Measurements from ENCODE around the gene MED26.
"Not testable (repeated sequence)": the region's sequence is repeated elsewhere in the genome, so short reads cannot be mapped to it uniquely, and the experiment has no call there.

Gene MED26

GRCh38 chr19:16657384-16657783, 29.4 kb upstream of the MED26 start:
- no peak for TF ChIP-seq GATA1 (IDR thresholded peaks at IDR 0.05; ENCODE audit: low read depth, low read length)
- no peak for DNase-seq

- TF ChIP-seq POLR2A (IDR thresholded peaks at IDR 0.05; ENCODE audit: low read length) (no peak), GATA1 (IDR thresholded peaks at IDR 0.05; ENCODE audit: low read depth, low read length) (no peak)
- DNase-seq: no peak
These were observed 27.7 kb upstream of the MED26 start for GRCh38 chr19:16655727-16656126.

- DNase-seq: no peak
- TF ChIP-seq GATA1 (IDR thresholded peaks at IDR 0.05; ENCODE audit: low read depth, low read length) (no peak), POLR2A (IDR thresholded peaks at IDR 0.05; ENCODE audit: low read length) (no peak)
These were observed 26.6 kb upstream of the MED26 start for GRCh38 chr19:16654627-16655026.

- no peak for DNase-seq
- TF ChIP-seq GATA1 (IDR thresholded peaks at IDR 0.05; ENCODE audit: low read depth, low read length): no peak
These were observed 26.1 kb upstream of the MED26 start for GRCh38 chr19:16654140-16654539.

GRCh38 chr19:16652854-16653253, 24.9 kb upstream of the MED26 start:
- TF ChIP-seq POLR2A (IDR thresholded peaks at IDR 0.05; ENCODE audit: low read length) (no peak), GATA1 (IDR thresholded peaks at IDR 0.05; ENCODE audit: low read depth, low read length) (no peak)
- DNase-seq: no peak

GRCh38 chr19:16651421-16652188, 23.6 kb upstream of the MED26 start:
- DNase-seq: not testable (repeated sequence)

- TF ChIP-seq POLR2A (IDR thresholded peaks at IDR 0.05; ENCODE audit: low read length): no peak
- TF ChIP-seq GATA1 (IDR thresholded peaks at IDR 0.05; ENCODE audit: low read depth, low read length): no peak
- no peak for DNase-seq
These were observed 22.8 kb upstream of the MED26 start for GRCh38 chr19:16650821-16651220.

- DNase-seq: no peak
- TF ChIP-seq GATA1 (IDR thresholded peaks at IDR 0.05; ENCODE audit: low read depth, low read length): no peak
- TF ChIP-seq POLR2A (IDR thresholded peaks at IDR 0.05; ENCODE audit: low read length): no peak
These were observed 21.7 kb upstream of the MED26 start for GRCh38 chr19:16649734-16650133.

GRCh38 chr19:16645140-16645539, 17.1 kb upstream of the MED26 start:
- DNase-seq: no peak
- TF ChIP-seq GATA1 (IDR thresholded peaks at IDR 0.05; ENCODE audit: low read depth, low read length) (no peak), POLR2A (IDR thresholded peaks at IDR 0.05; ENCODE audit: low read length) (no peak)

GRCh38 chr19:16641695-16642094, 13.7 kb upstream of the MED26 start:
- no peak for DNase-seq
- TF ChIP-seq POLR2A (IDR thresholded peaks at IDR 0.05; ENCODE audit: low read length) (no peak), GATA1 (IDR thresholded peaks at IDR 0.05; ENCODE audit: low read depth, low read length) (no peak)

- TF ChIP-seq GATA1 (IDR thresholded peaks at IDR 0.05; ENCODE audit: low read depth, low read length) (no peak), POLR2A (IDR thresholded peaks at IDR 0.05; ENCODE audit: low read length) (no peak)
- DNase-seq: no peak
These were observed 12.9 kb upstream of the MED26 start for GRCh38 chr19:16640951-16641350.

- DNase-seq: no peak
- TF ChIP-seq POLR2A (IDR thresholded peaks at IDR 0.05; ENCODE audit: low read length) (no peak), GATA1 (IDR thresholded peaks at IDR 0.05; ENCODE audit: low read depth, low read length) (no peak)
These were observed 10.7 kb upstream of the MED26 start for GRCh38 chr19:16638666-16639065.

GRCh38 chr19:16637535-16637934, 9.5 kb upstream of the MED26 start:
- no peak for DNase-seq
- TF ChIP-seq POLR2A (IDR thresholded peaks at IDR 0.05; ENCODE audit: low read length) (no peak), GATA1 (IDR thresholded peaks at IDR 0.05; ENCODE audit: low read depth, low read length) (no peak)

- TF ChIP-seq GATA1 (IDR thresholded peaks at IDR 0.05; ENCODE audit: low read depth, low read length): no peak
- no peak for TF ChIP-seq POLR2A (IDR thresholded peaks at IDR 0.05; ENCODE audit: low read length)
- DNase-seq: no peak
These were observed 3.5 kb upstream of the MED26 start for GRCh38 chr19:16631465-16631864.

- TF ChIP-seq POLR2A (IDR thresholded peaks at IDR 0.05; ENCODE audit: low read length) (no peak), GATA1 (IDR thresholded peaks at IDR 0.05; ENCODE audit: low read depth, low read length) (no peak)
- DNase-seq: peak; percentile 47 to 56
These were observed 1.1 kb upstream of the MED26 start for GRCh38 chr19:16628984-16629691.

All from erythroblast (primary cell).